Measurements from ENCODE around the gene SLC37A2. TPM values are rescaled to one million over a fixed set of nuclear protein-coding genes. Genes with fewer than 3 reads are reported as not detected.

Gene SLC37A2
- total RNA-seq, 4 donors from 2014 or later: 3.9 to 11.4 (median 7.2) TPM

- Histone ChIP-seq H3K27me3 (peaks cover 0 to 9% of the 10 kb centered on the region in 2 donors), H3K4me1 (peaks cover 0 to 7% (median 0%) of the 10 kb centered on the region in 4 donors), H3K27ac (no peak overlapping the region), H3K9me3 (no peaks in the 10 kb centered on the region), H3K36me3 (no peaks in the 10 kb centered on the region), H3K4me3 (no peak overlapping the region)
- WGBS, 2 donors: 78% methylated on average over 4 of the region's 4 CpGs
- TF ChIP-seq POLR2A (IDR thresholded peaks at IDR 0.05) (no peak), CTCF (IDR thresholded peaks at IDR 0.05) (no peak), EP300 (IDR thresholded peaks at IDR 0.05) (no peak)
- DNase-seq (ENCODE audit: low spot score in 2 of 2): no peak
Measured at GRCh38 chr11:125128450-125128849, 65.3 kb downstream of the SLC37A2 start.

GRCh38 chr11:125129316-125129993 lies 66.3 kb downstream of the SLC37A2 start:
- H3K4me3 ChIP-seq: no peak overlapping the region
- no peaks in the 10 kb centered on the region for H3K36me3 ChIP-seq
- 68 to 70% methylated on average over 22 of the region's 22 CpGs for WGBS, 2 donors
- H3K4me1 ChIP-seq: no peaks in the 10 kb centered on the region
- DNase-seq (ENCODE audit: low spot score in 2 of 2): no peak
- no peak overlapping the region for H3K27ac ChIP-seq
- H3K9me3 ChIP-seq: no peaks in the 10 kb centered on the region
- peaks cover 0 to 9% of the 10 kb centered on the region in 2 donors for H3K27me3 ChIP-seq
- TF ChIP-seq EP300 (IDR thresholded peaks at IDR 0.05) (no peak), CTCF (IDR thresholded peaks at IDR 0.05) (no peak)

- TF ChIP-seq EP300 (IDR thresholded peaks at IDR 0.05): no peak
- Histone ChIP-seq H3K9me3 (no peaks in the 10 kb centered on the region), H3K27me3 (peaks cover 0 to 9% of the 10 kb centered on the region in 2 donors), H3K4me3 (no peak overlapping the region), H3K4me1 (no peaks in the 10 kb centered on the region), H3K36me3 (no peaks in the 10 kb centered on the region), H3K27ac (no peak overlapping the region)
- DNase-seq (ENCODE audit: low spot score in 2 of 2): no peak
- WGBS, 2 donors: 42 to 44% methylated on average over 1 of the region's 1 CpG
Measured at GRCh38 chr11:125132071-125132470, 69.0 kb downstream of the SLC37A2 start.

GRCh38 chr11:125132596-125132995 lies 69.5 kb downstream of the SLC37A2 start:
- Histone ChIP-seq H3K4me3 (no peak overlapping the region), H3K9me3 (no peaks in the 10 kb centered on the region), H3K36me3 (no peaks in the 10 kb centered on the region), H3K4me1 (no peaks in the 10 kb centered on the region), H3K27me3 (peaks cover 0 to 9% of the 10 kb centered on the region in 2 donors), H3K27ac (no peak overlapping the region)
- TF ChIP-seq POLR2A (IDR thresholded peaks at IDR 0.05) (no peak), EP300 (IDR thresholded peaks at IDR 0.05) (no peak), CTCF (IDR thresholded peaks at IDR 0.05) (no peak)
- WGBS, 2 donors: 82 to 83% methylated on average over 7 of the region's 7 CpGs
- no peak for DNase-seq (ENCODE audit: low spot score in 2 of 2)

- Histone ChIP-seq H3K4me1 (no peaks in the 10 kb centered on the region), H3K4me3 (no peak overlapping the region), H3K27ac (no peak overlapping the region), H3K36me3 (no peaks in the 10 kb centered on the region), H3K27me3 (peaks cover 0 to 11% of the 10 kb centered on the region in 2 donors), H3K9me3 (no peaks in the 10 kb centered on the region)
- DNase-seq (ENCODE audit: low spot score in 2 of 2): no peak
- TF ChIP-seq CTCF (IDR thresholded peaks at IDR 0.05): no peak
- no peak for TF ChIP-seq EP300 (IDR thresholded peaks at IDR 0.05)
- TF ChIP-seq POLR2A (IDR thresholded peaks at IDR 0.05): no peak
Measured at GRCh38 chr11:125136001-125136400, 72.9 kb downstream of the SLC37A2 start.
